ENCODE results near the gene SAP30BP.

DNA sequence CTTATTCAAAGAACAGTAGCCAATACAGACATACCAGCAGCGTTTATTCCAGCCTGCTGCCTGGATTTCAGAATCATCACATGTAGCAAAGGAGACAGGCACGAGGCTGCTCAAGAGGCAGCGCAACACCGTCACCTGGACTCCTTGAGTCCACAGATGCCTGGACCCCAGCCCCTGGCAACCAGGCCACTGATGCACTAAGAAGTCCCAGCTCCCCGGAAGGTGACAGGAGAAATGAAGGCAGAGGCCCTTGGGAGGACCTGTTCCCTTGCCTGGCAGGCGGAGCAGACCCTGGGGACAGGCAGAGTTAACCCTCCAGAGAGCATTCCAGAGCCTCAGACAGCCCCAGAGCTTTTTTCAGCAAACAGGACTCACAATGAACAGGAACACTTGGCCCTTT, 17.5 kb upstream of the SAP30BP start:
- TF ChIP-seq EZH2 (IDR thresholded peaks at IDR 0.05; ENCODE audit: low read length): no peak
- TF ChIP-seq, protein P1, sequence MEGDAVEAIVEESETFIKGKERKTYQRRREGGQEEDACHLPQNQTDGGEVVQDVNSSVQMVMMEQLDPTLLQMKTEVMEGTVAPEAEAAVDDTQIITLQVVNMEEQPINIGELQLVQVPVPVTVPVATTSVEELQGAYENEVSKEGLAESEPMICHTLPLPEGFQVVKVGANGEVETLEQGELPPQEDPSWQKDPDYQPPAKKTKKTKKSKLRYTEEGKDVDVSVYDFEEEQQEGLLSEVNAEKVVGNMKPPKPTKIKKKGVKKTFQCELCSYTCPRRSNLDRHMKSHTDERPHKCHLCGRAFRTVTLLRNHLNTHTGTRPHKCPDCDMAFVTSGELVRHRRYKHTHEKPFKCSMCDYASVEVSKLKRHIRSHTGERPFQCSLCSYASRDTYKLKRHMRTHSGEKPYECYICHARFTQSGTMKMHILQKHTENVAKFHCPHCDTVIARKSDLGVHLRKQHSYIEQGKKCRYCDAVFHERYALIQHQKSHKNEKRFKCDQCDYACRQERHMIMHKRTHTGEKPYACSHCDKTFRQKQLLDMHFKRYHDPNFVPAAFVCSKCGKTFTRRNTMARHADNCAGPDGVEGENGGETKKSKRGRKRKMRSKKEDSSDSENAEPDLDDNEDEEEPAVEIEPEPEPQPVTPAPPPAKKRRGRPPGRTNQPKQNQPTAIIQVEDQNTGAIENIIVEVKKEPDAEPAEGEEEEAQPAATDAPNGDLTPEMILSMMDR (optimal IDR thresholded peaks at IDR 0.05 in 1 of 3, IDR thresholded peaks at IDR 0.05 in 1 of 3, conservative IDR thresholded peaks at IDR 0.05 in 1 of 3; ENCODE audit: extremely low read depth in 1 of 3, insufficient read depth in 2 of 3, low read length in 3 of 3): no peak

Measured in keratinocyte (primary cell).